H1 (cell line): ENCODE data around the gene SLC15A3. TPM values are rescaled to one million over a fixed set of nuclear protein-coding genes. Genes with fewer than 3 reads are reported as not detected.

Experiments used
- CTCF ChIA-PET: fragments of 300-600 bp; sonication (Branson Sonifier 250); formaldehyde crosslinking; loops from one replicate; lab custom pipeline; 2021; ENCODE audit not compliant: partially characterized antibody; lab: Charles Lee
- POLR2A ChIA-PET: fragments of 300-600 bp; sonication (Branson Sonifier 250); formaldehyde crosslinking; loops from one replicate; lab custom pipeline; 2021; ENCODE audit warnings: inconsistent platforms; ENCODE audit not compliant: partially characterized antibody; lab: Charles Lee
- DNase-seq, 2 experiments: peaks; one replicate each; pipeline versions ENCODE4 v3.0.0 to v3.0.0-alpha.2; 2010 to 2022; ENCODE audit warnings: low spot score in 2 of 2, low read depth in 1 of 2, mixed read lengths in 1 of 2
- FAIRE-seq: peaks from 2 replicates; lab custom pipeline; 2011; peaks lifted over from hg19 to GRCh38; lab: Jason Lieb, UNC
- H2AFZ ChIP-seq: 2 replicates; pipeline ENCODE4 v1.8.1; 2012; ENCODE audit warnings: low read length, inconsistent platforms
- H2AK5ac ChIP-seq: 2 replicates; pipeline ENCODE4 v1.6.1; 2013; ENCODE audit warnings: low read depth, low read length
- H2BK120ac ChIP-seq: replicated peaks from 2 replicates; pipeline ENCODE3; 2013; ENCODE audit warnings: low read depth, low read length, inconsistent platforms
- H2BK12ac ChIP-seq: 2 replicates; pipeline ENCODE4 v1.6.1; 2013; ENCODE audit warnings: low read depth, low read length
- H2BK15ac ChIP-seq: 2 replicates; pipeline ENCODE4 v1.6.1; 2013; ENCODE audit warnings: low read length
- H2BK20ac ChIP-seq: 2 replicates; pipeline ENCODE4 v1.6.1; 2013; ENCODE audit warnings: low read length
- H2BK5ac ChIP-seq: 2 replicates; pipeline ENCODE4 v1.6.1; 2013; ENCODE audit warnings: low read depth, low read length
- H3K14ac ChIP-seq: 2 replicates; pipeline ENCODE4 v1.6.1; 2013; ENCODE audit warnings: inconsistent platforms; ENCODE audit not compliant: insufficient read length
- H3K18ac ChIP-seq: 2 replicates; pipeline ENCODE4 v1.6.1; 2013; ENCODE audit warnings: low read length; ENCODE audit errors: extremely low read depth
- H3K23ac ChIP-seq: 2 replicates; pipeline ENCODE4 v1.6.1; 2013; ENCODE audit warnings: inconsistent platforms; ENCODE audit not compliant: insufficient read length
- H3K23me2 ChIP-seq: 2 replicates; pipeline ENCODE4 v1.6.1; 2013; ENCODE audit warnings: low read depth, low read length
- H3K27ac ChIP-seq: 2 replicates; pipeline ENCODE4 v1.6.1; 2011; ENCODE audit warnings: low read depth, low read length, inconsistent platforms
- H3K27me3 ChIP-seq, 4 experiments: replicated peaks in 1 of 4; 1 replicate in 1 of 4; 2 replicates in 3 of 4; pipeline versions ENCODE4 v1.6.1 to v1.8.1; 2011 to 2013; ENCODE audit warnings: low read length in 3 of 4, mild to moderate bottlenecking in 3 of 4, inconsistent platforms in 2 of 4, mixed read lengths in 2 of 4, moderate library complexity in 1 of 4; ENCODE audit not compliant: control insufficient read depth in 3 of 4, insufficient read depth in 3 of 4; ENCODE audit errors: extremely low read depth in 1 of 4
- H3K36me3 ChIP-seq, 4 experiments: 2 replicates each; pipeline versions ENCODE4 v1.6.1 to v1.8.1; 2011 to 2013; ENCODE audit warnings: mild to moderate bottlenecking in 4 of 4, low read length in 3 of 4, moderate library complexity in 2 of 4, control low read depth in 1 of 4, inconsistent platforms in 1 of 4; ENCODE audit not compliant: insufficient read depth in 4 of 4, control insufficient read depth in 2 of 4
- H3K4ac ChIP-seq: replicated peaks from 2 replicates; pipeline ENCODE3; 2013; ENCODE audit warnings: low read length, low read depth, mixed read lengths, inconsistent platforms; ENCODE audit not compliant: insufficient read length
- H3K4me1 ChIP-seq, 4 experiments: replicated peaks in 1 of 4; 1 replicate in 1 of 4; 2 replicates in 3 of 4; pipeline versions ENCODE4 v1.6.1 to v1.8.1; 2011 to 2013; ENCODE audit warnings: low read length in 3 of 4, inconsistent platforms in 2 of 4, mixed read lengths in 1 of 4; ENCODE audit not compliant: insufficient read depth in 4 of 4, control insufficient read depth in 3 of 4
- H3K4me2 ChIP-seq, 2 experiments: 2 replicates each; pipeline versions ENCODE4 v1.6.1 to v1.8.1; 2011 to 2013; ENCODE audit warnings: low read depth in 2 of 2, low read length in 2 of 2, control low read depth in 1 of 2, inconsistent platforms in 1 of 2, mild to moderate bottlenecking in 1 of 2; ENCODE audit not compliant: insufficient read depth in 1 of 2
- H3K4me3 ChIP-seq, 4 experiments: fragments of 200-600, 300-600 bp in 1 of 4; sonication (generic), shearing (Covaris generic), sonication (Bioruptor Twin) in 1 of 4; 2 replicates each; pipeline versions ENCODE4 v1.5.1 to v1.8.1; 2011 to 2016; ENCODE audit warnings: low read length in 4 of 4, low read depth in 3 of 4, control low read depth in 2 of 4, inconsistent platforms in 2 of 4, mild to moderate bottlenecking in 2 of 4, mixed read lengths in 1 of 4, moderate library complexity in 1 of 4; ENCODE audit not compliant: insufficient read depth in 2 of 4; ENCODE audit errors: extremely low read depth in 1 of 4
- H3K56ac ChIP-seq: replicated peaks from 2 replicates; pipeline ENCODE3; 2013; ENCODE audit warnings: low read depth, mild to moderate bottlenecking, mixed read lengths, low read length, inconsistent platforms; ENCODE audit not compliant: insufficient read length
- H3K79me1 ChIP-seq: 2 replicates; pipeline ENCODE4 v1.6.1; 2013; ENCODE audit warnings: low read depth, low read length, control low read depth
- H3K79me2 ChIP-seq, 2 experiments: 2 replicates each; pipeline versions ENCODE4 v1.6.1 to v1.8.1; 2012 to 2013; ENCODE audit warnings: low read length in 2 of 2, mild to moderate bottlenecking in 2 of 2, inconsistent platforms in 1 of 2; ENCODE audit not compliant: insufficient read depth in 2 of 2, control insufficient read depth in 1 of 2
- H3K9ac ChIP-seq, 4 experiments: replicated peaks in 1 of 4; 1 replicate in 1 of 4; 2 replicates in 3 of 4; pipeline versions ENCODE4 v1.6.1 to v1.8.1; 2011 to 2013; ENCODE audit warnings: low read depth in 3 of 4, low read length in 3 of 4, control low read depth in 2 of 4, mild to moderate bottlenecking in 2 of 4, moderate library complexity in 2 of 4, inconsistent platforms in 1 of 4; ENCODE audit errors: extremely low read depth in 1 of 4
- H3K9me3 ChIP-seq, 2 experiments: 2 replicates each; pipeline versions ENCODE4 v1.6.1 to v1.8.1; 2012 to 2013; ENCODE audit warnings: mild to moderate bottlenecking in 2 of 2, moderate library complexity in 2 of 2, control low read depth in 1 of 2, inconsistent platforms in 1 of 2, low read depth in 1 of 2, low read length in 1 of 2, mixed read lengths in 1 of 2; ENCODE audit not compliant: insufficient read depth in 2 of 2
- H4K20me1 ChIP-seq, 2 experiments: replicated peaks in 1 of 2; 2 replicates each; pipeline versions ENCODE3 to v1.8.1; 2011 to 2013; ENCODE audit warnings: inconsistent platforms in 2 of 2, low read length in 2 of 2, mild to moderate bottlenecking in 1 of 2; ENCODE audit not compliant: insufficient read depth in 2 of 2, control insufficient read depth in 1 of 2
- H4K5ac ChIP-seq: 2 replicates; pipeline ENCODE4 v1.6.1; 2013; ENCODE audit warnings: low read length, low read depth, mixed read lengths, inconsistent platforms; ENCODE audit not compliant: insufficient read length
- H4K8ac ChIP-seq: 2 replicates; pipeline ENCODE4 v1.8.0; 2013; ENCODE audit warnings: mild to moderate bottlenecking, moderate library complexity, low read length, inconsistent platforms; ENCODE audit not compliant: insufficient read depth; ENCODE audit errors: extremely low read depth
- H4K91ac ChIP-seq: replicated peaks from 2 replicates; pipeline ENCODE3; 2013; ENCODE audit warnings: low read length, mixed read lengths, inconsistent platforms; ENCODE audit not compliant: insufficient read length
- TAF7 ChIP-seq: optimal IDR thresholded peaks from 2 replicates; pipeline ENCODE3; 2011; ENCODE audit warnings: low read depth, mild to moderate bottlenecking, inconsistent platforms, low read length, moderate library complexity, borderline replicate concordance
- WGBS, 2 experiments: shearing (Covaris generic) in 1 of 2; methylation state at CpG; one replicate each; pipeline versions ENCODE4 v1.1.6 to v1.1.7; 2013 to 2015; ENCODE audit warnings: low lambda C conversion rate in 2 of 2, mixed read lengths in 2 of 2, inconsistent platforms in 1 of 2, low coverage in 1 of 2, missing lambda C conversion rate in 1 of 2; ENCODE audit not compliant: insufficient replicate concordance in 2 of 2, insufficient coverage in 1 of 2, insufficient read length in 1 of 2; ENCODE audit errors: extremely low coverage in 1 of 2, missing lambda C conversion rate in 1 of 2; 5-methylcytosine and 5-hydroxymethylcytosine counted together
- polyA plus RNA-seq, 7 experiments: library from polyadenylated mRNA; depleted of rRNA in 3 of 7; stranded (reverse) in 5 of 7; unstranded in 2 of 7; fragments of >200 nt in 5 of 7; fragments of 200-250 nt in 2 of 7; gene quantifications; 1 replicate in 5 of 7; 2 replicates in 1 of 7; 4 replicates in 1 of 7; pipeline versions ENCODE4 v1.2.1 to v1.2.3, GENCODE V29; 2011 to 2013; ENCODE audit warnings: missing spikeins in 2 of 7, mixed read lengths in 2 of 7
- total RNA-seq: library from RNA; stranded (reverse); fragmentation: NEBNext Ultra II Directional; extraction: Animal tissue kit (Norgen Biotek cat#: 25700); gene quantifications from 2 replicates; pipeline ENCODE4 v1.2.1, GENCODE V29; 2021

Gene SLC15A3
- total and polyA plus RNA-seq, 2 of the 8 experiments (the other 6 are each of a cell fraction or from before 2014, with no cell fraction given): 25.8 to 31.0 TPM

DNA sequence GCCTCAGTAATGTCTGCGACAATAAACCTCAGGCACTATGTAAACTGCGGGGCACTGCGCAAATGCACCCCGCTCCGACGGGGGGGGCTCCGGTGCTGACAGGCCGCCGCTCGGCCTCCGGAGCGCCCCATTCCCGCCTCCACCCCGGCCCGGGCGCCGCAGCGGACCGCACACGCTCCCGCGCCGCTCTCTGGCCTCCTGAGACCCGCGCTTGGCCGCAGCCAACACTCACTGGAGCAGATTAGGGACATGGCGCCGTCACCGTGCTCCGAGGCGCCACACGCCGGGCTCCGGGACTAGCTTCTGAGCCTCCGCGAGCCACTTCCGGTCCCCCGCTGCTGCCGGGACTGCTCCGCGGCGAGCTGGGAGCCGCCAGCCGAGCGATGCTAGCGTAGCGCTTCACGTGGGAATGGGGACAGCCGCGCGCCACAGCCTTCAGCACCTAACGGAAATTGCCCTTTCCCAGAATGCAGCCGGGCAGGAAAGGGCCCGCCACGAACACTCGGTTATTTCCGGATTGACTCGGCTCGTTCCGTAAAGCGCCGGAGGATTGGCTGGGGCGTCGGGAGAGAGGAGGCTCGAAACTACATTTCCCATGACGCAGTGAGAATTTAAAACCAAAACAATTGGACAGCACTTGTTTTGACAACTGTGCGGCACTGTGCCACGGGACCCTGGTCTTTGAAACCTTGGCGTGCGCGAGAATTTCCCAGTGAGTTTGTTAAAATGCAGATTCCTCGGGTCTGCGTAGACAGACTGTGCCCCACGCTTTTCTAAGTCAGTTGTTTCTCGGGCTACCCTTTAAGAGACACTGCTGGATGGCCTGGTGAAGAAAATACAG, 45.6 kb downstream of the SLC15A3 start, which contains the start of gene PRPF19:
TSS of gene PRPF19 (minus strand) at position 454 of the 841 bp plus-strand sequence. CDS start at position 251, 203 bp downstream.
- Histone ChIP-seq H4K20me1 (peaks cover 10 to 21% of the 10 kb centered on the region in 2 experiments), H3K4me2 (peak within 1 kb of the TSS; percentile 81 to 97), H3K23ac (no peak within 1 kb of the TSS), H3K27me3 (peaks cover 0 to 2% (median 0%) of the 10 kb centered on the region in 4 experiments; a peak in 1 of 7 replicates), H3K18ac (peak within 1 kb of the TSS; percentile 65; the same call in 1 of the 2 replicates), H3K56ac (peak within 1 kb of the TSS; percentile 90), H3K36me3 (peaks cover 8 to 22% (median 20%) of the 10 kb centered on the region in 4 experiments; a peak in 7 of 8 replicates), H3K4me3 (peak within 1 kb of the TSS; percentile 76 to 91 (median 90)), H4K5ac (peak within 1 kb of the TSS; percentile 32), H4K8ac (peak within 1 kb of the TSS; percentile 90), H2AFZ (no peak within 1 kb of the TSS), H4K91ac (peak within 1 kb of the TSS; percentile 29), H3K79me2 (peaks cover 23 to 40% of the 10 kb centered on the region in 2 experiments), H2BK20ac (no peak within 1 kb of the TSS), H3K27ac (peak within 1 kb of the TSS; percentile 55), H3K79me1 (peaks cover 6% of the 10 kb centered on the region), H3K14ac (no peak within 1 kb of the TSS), H2BK120ac (no peak within 1 kb of the TSS), H2BK12ac (no peak within 1 kb of the TSS), H2BK5ac (no peak within 1 kb of the TSS; the same call in 1 of the 2 replicates), H2AK5ac (no peak within 1 kb of the TSS), H3K4me1 (peaks cover 2 to 8% (median 5%) of the 10 kb centered on the region in 4 experiments; a peak in 4 of 7 replicates), H3K23me2 (peaks cover 2% of the 10 kb centered on the region; the same call in 1 of the 2 replicates), H3K4ac (no peak within 1 kb of the TSS), H3K9ac (peak within 1 kb of the TSS; percentile 80 to 92 (median 85)), H2BK15ac (no peak within 1 kb of the TSS), H3K9me3 (no peaks in the 10 kb centered on the region)
- WGBS, 2 experiments: 2% methylated on average over 74 of the region's 75 CpGs; no CpG with 5 or more reads in 1 of the 2 experiments
- POLR2A ChIA-PET: interaction anchor here (0.8 to 4.2 kb wide), 10 partner anchors 9 to 75 kb away, joined by 3 to 28 read pairs (median 4); partner anchors contain the start of genes CCDC86, TMEM109 and TMEM132A
- peak; percentile 74 to 99 for DNase-seq
- peak; percentile 63 for FAIRE-seq
- CTCF ChIA-PET: interaction anchor here (0.6 to 23.0 kb wide), 5 partner anchors 9 to 74 kb away, joined by 3 to 522 read pairs (median 9); no protein-coding TSS in a partner anchor
- TF ChIP-seq TAF7: peak; percentile 82
